GM08714 (cell line): ENCODE results near the gene CEBPZOS.
"Not testable (repeated sequence)": the region's sequence is repeated elsewhere in the genome, so short reads cannot be mapped to it uniquely, and the experiment has no call there.

Experiments used
- H3K4me3 ChIP-seq: fragments of 200-500 bp; sonication (Bioruptor generic); 2 replicates; pipeline ENCODE4 v1.5.1; 2014; ENCODE audit warnings: mild to moderate bottlenecking, low read length, inconsistent platforms
- ZNF274 ChIP-seq: IDR thresholded peaks from 2 replicates; pipeline ENCODE4 v1.6.1; 2012; ENCODE audit warnings: mild to moderate bottlenecking, low read depth, low read length

Gene CEBPZOS

DNA sequence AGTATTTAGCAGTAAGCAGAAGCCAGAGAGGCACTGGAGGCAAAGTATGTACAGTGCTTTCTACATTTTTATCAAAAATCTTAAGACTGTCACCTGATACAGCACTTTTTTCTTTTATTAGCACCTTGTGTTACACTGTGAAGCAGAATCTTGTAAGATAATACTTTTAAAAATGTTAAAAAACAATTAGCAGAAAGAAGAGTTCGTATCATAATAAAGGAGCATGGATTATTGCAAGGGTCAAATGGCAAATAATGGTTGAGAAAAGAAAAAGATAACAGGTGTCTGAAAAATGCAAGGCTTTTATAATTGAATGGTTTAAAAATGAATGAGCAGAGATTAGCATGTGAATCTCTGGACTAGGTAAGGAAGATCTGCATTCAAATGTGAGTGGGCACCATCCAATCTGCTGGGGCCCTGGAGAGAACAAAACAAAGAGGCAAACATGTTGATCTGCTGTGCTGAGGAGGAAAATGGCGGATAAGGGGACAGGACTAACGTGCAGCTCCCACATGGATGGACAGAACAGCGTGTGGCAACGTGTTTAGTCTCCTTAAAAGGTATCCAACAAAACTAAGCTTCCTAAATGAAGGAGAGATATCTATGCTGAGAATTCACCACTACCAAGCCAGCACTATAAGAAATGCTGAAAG is 9.5 kb downstream of the CEBPZOS start:
- H3K4me3 ChIP-seq, result no peak overlapping the region
- no peak for TF ChIP-seq ZNF274

DNA sequence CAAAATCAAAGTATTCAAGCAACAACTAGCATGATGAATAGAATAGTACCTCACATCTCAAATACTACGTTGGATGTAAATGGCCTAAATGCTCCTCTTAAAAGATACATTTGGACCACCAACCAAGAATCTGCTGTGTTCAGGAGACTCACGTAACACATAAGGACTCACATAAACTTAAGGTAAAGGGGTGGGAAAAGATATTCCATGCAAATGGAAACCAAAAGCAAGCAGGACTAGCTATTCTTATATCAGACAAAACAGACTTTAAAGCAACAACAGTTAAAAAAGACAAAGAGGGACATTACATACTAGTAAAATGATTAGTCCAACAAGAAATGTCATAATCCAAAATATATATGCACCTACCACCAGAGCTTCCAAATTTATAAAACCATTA is 10.5 kb downstream of the CEBPZOS start:
- not testable (repeated sequence) for H3K4me3 ChIP-seq

DNA sequence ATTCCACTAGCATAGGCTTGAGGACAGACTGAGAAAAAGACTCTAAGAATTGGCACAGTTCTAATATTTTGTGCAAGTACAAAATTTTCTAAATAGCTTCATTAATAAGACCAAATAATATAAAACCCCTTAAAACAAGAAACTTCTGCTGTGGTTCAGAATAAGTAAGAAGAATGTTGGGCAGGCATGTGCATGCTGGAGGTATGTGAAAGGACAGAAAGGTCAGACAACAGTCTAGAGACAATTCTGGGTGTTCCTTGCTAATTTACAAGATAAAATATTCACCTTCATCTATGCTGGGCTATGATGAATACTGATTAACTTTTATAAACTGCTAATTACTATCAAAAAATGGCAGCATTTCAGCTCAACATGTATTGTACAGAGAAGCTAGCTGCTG is 14.9 kb downstream of the CEBPZOS start:
- TF ChIP-seq ZNF274, result no peak
- H3K4me3 ChIP-seq, result no peak overlapping the region

DNA sequence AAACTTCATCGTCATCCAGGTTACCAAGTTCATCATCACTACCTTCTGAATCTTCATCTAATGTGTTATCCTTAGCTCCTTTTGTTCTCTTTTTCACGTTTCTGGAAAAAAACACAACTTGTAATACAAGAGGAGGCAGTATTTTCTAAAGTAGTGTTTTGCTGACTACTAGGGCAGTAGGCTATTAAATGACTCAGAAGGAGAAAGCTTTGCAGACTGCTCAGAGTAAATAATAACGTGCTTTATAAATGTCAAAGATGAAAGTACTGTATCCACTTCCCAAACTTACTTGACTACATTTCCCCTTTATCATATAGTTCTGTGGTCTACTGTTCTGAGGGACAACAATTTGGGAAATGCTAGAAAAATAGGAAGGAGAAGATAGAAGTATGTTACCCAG is 15.6 kb downstream of the CEBPZOS start:
- no peak overlapping the region for H3K4me3 ChIP-seq
- no peak for TF ChIP-seq ZNF274

DNA sequence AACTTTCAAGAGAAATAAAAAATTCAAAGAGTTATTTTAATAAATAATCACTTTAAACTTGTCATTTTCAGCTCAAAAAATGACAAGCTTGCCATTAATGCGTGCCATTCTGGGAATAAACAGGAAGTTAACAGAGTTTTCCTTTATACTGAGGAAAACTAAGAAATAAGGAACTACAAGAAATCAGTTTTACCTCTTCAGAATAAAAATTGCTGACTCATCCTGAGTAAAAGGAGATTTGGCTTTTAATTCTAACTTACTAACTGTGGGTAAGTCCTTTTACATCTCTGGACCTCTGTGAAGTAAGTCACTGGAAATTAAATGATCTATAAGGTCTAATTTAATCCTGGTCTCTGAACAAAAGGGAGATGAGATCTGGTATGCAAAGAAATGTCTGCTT is 19.0 kb downstream of the CEBPZOS start:
- no peak for TF ChIP-seq ZNF274
- no peak overlapping the region for H3K4me3 ChIP-seq

DNA sequence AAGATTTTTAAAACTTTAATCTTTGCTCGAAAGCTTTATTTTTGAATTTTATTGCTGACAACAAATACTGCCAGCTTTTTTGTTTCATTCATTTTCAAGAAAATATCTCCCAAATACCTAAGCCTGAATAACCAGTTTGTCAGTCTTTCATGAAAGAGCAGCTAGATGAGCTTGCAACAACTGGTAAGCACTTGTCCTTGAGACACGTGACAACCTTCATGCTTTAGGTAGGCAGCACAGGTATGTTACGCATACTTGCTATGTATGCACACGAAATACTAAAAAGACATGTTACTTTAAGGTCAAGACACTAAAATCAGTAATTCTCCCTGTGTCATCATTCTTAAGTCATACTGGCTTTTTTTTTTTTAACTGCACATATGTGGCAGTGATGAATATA is 22.8 kb downstream of the CEBPZOS start:
- no peak overlapping the region for H3K4me3 ChIP-seq
- no peak for TF ChIP-seq ZNF274

DNA sequence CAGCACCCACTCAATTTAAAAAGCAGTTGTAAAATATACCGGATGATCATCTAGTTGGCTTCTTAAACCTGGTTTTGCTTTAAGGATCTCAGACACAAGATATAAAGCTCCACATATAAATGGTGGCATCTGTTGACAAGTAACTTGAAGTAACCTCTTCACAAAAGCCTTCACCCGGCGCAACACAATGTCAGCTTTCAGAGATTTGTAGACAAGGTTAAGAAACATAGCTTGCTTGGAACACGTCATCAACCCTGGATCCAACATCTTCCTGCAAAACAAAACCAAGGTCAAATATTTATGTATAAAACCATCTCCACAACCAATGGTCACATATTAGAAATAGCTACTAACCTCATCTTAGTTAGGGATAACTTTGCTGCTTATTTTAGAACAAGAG is 26.8 kb downstream of the CEBPZOS start:
- TF ChIP-seq ZNF274, result no peak
- no peak overlapping the region for H3K4me3 ChIP-seq

DNA sequence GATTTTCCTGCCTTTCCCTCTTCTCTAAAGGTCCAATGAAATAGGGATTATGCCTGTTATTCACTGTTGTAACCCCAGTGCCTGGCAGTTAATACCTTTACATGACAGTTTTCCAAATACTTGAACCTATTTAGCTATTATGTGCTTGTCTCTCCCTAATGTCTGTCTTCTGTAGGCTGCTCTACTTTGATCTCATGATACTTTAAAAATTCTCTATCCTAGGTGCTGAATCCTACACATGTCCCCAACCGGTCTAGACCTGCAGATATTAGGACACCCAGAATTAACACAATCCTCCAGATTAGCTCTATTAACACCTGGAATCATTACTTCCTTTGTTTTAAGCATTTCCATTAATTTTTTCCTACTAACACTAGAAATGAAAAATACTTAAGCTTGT is 27.8 kb downstream of the CEBPZOS start:
- TF ChIP-seq ZNF274, result no peak
- H3K4me3 ChIP-seq, result no peak overlapping the region

DNA sequence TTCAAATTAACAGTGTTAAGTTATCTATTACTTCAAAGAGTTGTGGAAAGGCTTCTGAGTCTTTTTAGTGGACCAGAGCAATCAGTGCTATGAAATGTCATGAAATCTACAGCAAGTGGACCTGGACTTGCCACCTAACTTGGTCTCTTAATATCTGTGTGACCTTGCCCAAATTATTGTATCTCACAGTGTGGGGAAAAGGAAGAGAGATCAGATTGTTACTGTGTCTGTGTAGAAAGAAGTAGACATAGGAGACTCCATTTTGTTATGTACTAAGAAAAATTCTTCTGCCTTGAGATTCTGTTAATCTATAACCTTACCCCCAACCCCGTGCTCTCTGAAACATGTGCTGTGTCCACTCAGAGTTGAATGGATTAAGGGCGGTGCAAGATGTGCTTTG is 28.8 kb downstream of the CEBPZOS start:
- not testable (repeated sequence) for H3K4me3 ChIP-seq

DNA sequence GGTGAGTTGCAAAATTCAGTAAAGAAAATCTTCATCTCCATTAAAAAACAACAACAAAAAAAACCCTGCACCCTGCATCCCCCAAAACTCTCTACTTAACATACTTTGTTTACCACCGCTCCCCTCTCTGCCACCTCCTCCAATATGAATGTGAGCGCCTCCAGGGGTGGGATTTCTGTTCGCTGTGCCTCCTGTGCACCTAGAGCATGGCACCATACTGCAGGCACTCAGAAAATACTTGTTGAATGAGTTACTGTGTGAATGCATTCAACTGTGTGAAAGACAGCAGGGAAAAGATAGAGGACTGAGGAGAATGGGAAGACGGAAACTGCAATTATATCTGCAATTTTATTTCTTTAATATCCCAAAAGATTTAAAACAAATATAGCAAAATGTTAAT is 30.6 kb downstream of the CEBPZOS start:
- no peak overlapping the region for H3K4me3 ChIP-seq
- no peak for TF ChIP-seq ZNF274

DNA sequence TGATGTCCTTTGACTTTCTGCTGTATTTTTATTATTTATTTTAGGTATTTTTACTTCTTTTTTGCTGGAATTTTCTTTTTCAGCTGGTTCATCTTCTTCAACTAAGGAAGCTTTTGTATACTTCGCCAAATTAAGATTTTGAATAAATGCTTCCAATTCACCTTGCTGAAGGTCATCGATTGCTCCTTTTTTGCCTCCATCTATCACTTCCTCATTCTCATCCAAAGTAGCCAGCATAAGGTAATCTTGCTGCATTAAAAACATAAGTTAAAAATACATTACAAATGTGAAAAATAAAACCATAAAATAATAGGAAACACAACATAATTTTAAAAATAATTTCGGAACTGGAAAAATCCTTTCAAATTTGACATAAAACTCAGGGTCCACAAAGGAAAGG is 32.5 kb downstream of the CEBPZOS start:
- no peak for TF ChIP-seq ZNF274

DNA sequence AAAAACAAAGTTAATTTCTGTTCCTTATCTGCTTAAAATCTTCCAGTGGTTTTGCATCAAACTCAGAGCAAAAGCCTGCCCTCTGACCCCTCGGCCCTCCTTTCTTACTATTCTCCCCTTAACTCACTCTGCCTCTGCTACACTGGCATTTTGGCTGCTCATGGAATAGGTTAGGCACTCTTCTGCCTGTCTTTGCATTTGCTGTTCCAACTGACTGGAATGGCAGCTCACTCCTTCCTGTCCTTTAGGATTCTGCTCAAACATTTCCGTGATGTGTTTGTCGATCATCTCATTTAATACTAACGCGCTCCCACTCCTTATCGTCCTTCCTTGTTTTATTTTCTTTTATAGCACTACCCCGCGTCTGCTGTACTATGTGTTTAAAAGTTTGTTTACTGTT is 34.3 kb downstream of the CEBPZOS start:
- H3K4me3 ChIP-seq, result peak overlapping the region; percentile 82

More for the DNA sequence above, 32.5 kb downstream of the CEBPZOS start:
- H3K4me3 ChIP-seq, result no peak overlapping the region

DNA sequence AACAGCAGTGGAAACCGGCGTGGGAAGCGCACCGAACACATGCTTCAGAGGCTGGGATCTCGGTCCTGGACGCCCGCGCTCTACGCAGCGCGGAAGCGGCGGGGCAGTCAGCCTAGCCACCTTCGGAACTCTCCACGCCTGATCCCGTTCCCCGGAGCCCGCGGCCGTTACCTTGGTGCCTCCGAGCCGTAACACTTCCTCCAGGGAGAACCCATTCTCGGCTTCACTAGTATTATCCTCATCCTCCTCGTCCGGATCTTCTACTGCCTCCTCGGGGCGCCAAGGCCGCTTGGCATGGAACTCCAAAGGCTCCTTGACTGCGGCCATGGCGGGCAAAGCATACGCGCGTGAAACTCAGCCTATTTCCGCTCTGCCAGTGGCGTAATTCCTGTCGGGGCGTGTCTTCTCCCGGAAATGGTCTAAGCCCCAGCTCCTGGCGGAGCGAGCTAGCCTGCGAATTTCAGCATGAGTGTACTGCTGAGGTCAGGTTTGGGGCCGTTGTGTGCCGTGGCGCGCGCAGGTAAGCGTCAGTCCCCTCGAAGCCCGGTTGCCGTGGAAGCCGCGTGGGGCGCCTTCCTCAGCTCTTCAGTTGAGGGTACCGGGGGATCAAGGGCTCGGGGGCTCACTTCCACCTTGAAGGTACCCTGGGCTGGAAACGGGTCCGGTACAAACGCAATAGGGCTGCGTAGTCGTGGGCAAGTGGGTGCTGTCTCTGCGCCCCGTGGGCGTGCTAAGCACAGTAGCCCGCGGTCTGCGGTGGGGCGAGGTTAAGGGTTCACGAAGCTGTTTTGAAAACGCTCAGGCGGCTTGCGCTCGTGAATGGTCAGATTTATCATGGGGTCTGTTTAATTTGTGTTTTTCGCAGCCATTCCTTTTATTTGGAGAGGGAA is 35.2 kb downstream of the CEBPZOS start, which contains the start of the genes CEBPZ and NDUFAF7:
TSS of gene CEBPZ (minus strand) at position 356 of the 890 bp plus-strand sequence. CDS start at position 327, 29 bp downstream.
TSS of gene NDUFAF7 (plus strand) at position 418 of the 890 bp plus-strand sequence. CDS start at position 466, 48 bp downstream.
- no peak for TF ChIP-seq ZNF274
- peak within 1 kb of the TSS; percentile 82 for H3K4me3 ChIP-seq

More for the DNA sequence above, 34.3 kb downstream of the CEBPZOS start:
- TF ChIP-seq ZNF274, result no peak

DNA sequence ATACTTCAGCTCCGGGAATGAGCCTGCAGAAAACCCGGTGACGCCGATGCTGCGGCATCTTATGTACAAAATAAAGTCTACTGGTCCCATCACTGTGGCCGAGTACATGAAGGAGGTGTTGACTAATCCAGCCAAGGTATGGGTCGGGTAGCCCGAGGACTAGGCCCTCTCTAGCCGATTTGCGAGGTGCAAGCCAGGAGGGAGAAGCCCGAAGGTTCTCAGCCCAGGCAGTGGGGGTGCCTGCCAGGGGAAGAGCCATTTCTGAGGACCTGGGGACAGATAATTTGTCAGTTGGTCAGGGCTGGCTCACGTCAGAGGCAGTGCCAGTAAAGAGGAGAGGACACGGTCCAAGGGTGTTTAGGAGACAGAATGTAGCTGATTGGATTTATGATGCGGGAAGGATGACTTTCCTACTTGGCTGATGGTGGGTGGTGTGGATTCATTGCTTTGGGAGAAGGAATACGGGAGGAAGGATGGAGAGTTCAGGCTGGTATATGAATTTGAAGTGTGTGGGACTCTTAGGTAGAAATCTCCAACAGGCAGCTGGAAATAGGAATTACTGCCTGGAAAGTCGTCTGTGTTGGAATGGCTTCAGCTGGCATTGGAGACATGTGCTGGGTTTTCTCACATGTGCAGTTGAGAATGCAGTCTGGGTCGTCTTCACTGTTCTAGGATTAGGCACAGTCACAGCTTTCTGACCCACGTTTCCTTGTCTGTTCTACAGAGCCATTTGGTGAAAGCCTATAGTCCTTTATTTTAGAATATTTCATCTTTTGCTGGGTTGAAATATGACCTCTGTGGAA is 36.0 kb downstream of the CEBPZOS start:
- H3K4me3 ChIP-seq, result peak overlapping the region; percentile 82
- no peak for TF ChIP-seq ZNF274

DNA sequence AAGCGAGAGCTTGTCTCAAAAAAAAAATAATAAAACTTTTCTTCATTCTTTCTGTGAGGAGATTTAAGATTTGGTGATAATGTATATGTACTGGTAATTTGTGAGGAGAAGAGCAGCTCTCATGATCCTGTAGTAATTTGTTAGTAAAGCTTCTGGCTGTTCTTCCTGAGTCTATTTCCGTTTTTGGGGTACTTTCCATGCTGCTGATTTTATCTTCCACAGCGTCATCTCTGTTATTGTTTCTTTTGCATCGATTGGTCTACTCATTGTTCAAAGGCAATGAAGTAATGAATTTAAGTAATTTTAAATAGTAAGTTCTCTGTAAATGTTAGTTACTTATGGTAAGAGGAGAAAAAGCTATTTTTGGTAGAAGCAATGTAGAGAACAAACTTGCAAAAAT is 47.1 kb downstream of the CEBPZOS start:
- H3K4me3 ChIP-seq, result no peak overlapping the region

More for the DNA sequence above, 47.1 kb downstream of the CEBPZOS start:
- TF ChIP-seq ZNF274, result no peak
